Tibial artery (tissue), 4 donors: ENCODE data around the gene NT5DC1.

Experiments used
- DNase-seq, 2 donors: peaks; one replicate each; pipeline ENCODE4 v3.0.0-alpha.2; 2019
- H3K27ac ChIP-seq, 2 donors: fragments of 200-600 bp; sonication (generic) in 1 of 2; 1 replicate in 1 of 2; 2 replicates in 1 of 2; pipeline ENCODE4 v1.5.1; 2018 to 2019; ENCODE audit warnings: mild to moderate bottlenecking in 1 of 2
- H3K27me3 ChIP-seq, 2 donors: fragments of 200-600 bp; sonication (generic) in 1 of 2; one replicate each; pipeline versions ENCODE4 v1.5.1 to v1.6.0; 2016 to 2019
- H3K36me3 ChIP-seq, 3 donors: fragments of 200-600 bp; sonication (generic) in 2 of 3; one replicate each; pipeline ENCODE4 v1.5.1; 2016 to 2019; ENCODE audit warnings: mild to moderate bottlenecking in 2 of 3
- H3K4me1 ChIP-seq, 4 donors: fragments of 200-600 bp; sonication (generic) in 2 of 4; 1 replicate in 3 of 4; 2 replicates in 1 of 4; pipeline ENCODE4 v1.5.1; 2016 to 2019
- H3K4me3 ChIP-seq, 2 donors: fragments of 200-600 bp; sonication (generic) in 1 of 2; 1 replicate in 1 of 2; 2 replicates in 1 of 2; pipeline ENCODE4 v1.5.1; 2018 to 2019; ENCODE audit warnings: mild to moderate bottlenecking in 2 of 2
- H3K9me3 ChIP-seq, 3 donors: fragments of 200-600 bp; sonication (generic) in 1 of 3; one replicate each; pipeline ENCODE4 v1.5.1; 2016 to 2019
- intact Hi-C: fragments of 100-400 bp; cut with DNase I; formaldehyde crosslinking; loops from one replicate; pipeline ENCODE4 v1.15.0; 2023; ENCODE audit warnings: low total_unique reads
- TF ChIP-seq, protein P1 (sequence below), 2 experiments: fragments of 200-600 bp in 1 of 2; fragments of 450-650 bp in 1 of 2; IDR thresholded peaks; one replicate each; pipeline ENCODE4 v1.5.1; 2017 to 2019; ENCODE audit warnings: antibody characterized with exemption in 2 of 2, mild to moderate bottlenecking in 1 of 2, moderate library complexity in 1 of 2

NT5DC1 gene

DNA sequence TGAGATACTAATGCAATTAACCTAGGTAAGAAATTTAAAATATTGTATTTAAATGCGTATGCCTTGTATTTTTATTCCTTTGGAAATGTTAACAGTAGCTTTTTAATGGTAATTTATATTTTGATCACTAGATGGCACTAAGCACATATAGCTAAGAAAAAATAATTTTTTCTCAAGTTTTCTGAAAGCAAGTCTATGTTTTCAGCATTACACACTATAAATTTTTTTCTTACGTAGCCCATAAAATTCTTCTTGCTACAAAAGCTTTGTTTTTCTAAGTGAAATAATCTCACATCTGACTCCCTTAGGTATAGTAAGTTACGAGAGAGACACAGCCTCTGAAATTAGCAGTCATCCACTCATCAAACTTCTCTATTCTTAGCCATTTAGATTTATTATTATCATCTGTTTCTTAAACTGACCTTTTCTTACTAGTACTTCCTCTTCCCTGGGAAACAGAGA lies 117.5 kb downstream of the NT5DC1 start:
- Histone ChIP-seq H3K9me3 (no peaks in the 10 kb centered on the region), H3K27me3 (no peaks in the 10 kb centered on the region)
- intact Hi-C loops = no loop called here

DNA sequence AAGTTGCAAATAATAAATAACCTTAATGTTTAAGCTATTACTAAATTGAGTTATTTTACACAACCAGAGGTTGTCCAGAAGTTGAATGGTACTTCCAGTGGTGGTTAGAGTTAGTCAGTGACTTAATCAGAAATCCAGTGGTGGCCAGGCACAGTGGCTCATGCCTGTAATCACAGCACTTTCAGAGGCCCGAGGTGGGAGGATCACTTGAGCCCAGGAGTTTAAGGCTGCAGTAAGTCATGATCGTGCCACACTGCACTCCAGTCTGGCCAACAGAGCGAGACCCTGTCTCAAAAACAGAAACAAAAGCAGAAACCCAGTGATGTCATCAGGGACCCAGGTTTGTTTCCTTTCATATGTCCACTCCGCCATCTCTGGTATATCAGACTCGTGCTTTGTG lies 118.2 kb downstream of the NT5DC1 start:
- Histone ChIP-seq H3K27me3 (no peaks in the 10 kb centered on the region), H3K27ac (no peak overlapping the region), H3K4me1 (peaks cover 0 to 8% (median 0%) of the 10 kb centered on the region in 4 donors), H3K36me3 (peaks cover 0 to 19% (median 10%) of the 10 kb centered on the region in 3 donors), H3K4me3 (no peak overlapping the region), H3K9me3 (no peaks in the 10 kb centered on the region)
- TF ChIP-seq, protein P1, sequence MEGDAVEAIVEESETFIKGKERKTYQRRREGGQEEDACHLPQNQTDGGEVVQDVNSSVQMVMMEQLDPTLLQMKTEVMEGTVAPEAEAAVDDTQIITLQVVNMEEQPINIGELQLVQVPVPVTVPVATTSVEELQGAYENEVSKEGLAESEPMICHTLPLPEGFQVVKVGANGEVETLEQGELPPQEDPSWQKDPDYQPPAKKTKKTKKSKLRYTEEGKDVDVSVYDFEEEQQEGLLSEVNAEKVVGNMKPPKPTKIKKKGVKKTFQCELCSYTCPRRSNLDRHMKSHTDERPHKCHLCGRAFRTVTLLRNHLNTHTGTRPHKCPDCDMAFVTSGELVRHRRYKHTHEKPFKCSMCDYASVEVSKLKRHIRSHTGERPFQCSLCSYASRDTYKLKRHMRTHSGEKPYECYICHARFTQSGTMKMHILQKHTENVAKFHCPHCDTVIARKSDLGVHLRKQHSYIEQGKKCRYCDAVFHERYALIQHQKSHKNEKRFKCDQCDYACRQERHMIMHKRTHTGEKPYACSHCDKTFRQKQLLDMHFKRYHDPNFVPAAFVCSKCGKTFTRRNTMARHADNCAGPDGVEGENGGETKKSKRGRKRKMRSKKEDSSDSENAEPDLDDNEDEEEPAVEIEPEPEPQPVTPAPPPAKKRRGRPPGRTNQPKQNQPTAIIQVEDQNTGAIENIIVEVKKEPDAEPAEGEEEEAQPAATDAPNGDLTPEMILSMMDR (IDR thresholded peaks at IDR 0.05) = no peak
- no peak for DNase-seq
- intact Hi-C loops = no loop called here

More for the DNA sequence above, 117.5 kb downstream of the NT5DC1 start:
- H3K4me3 ChIP-seq = no peak overlapping the region
- no peak overlapping the region for H3K27ac ChIP-seq
- TF ChIP-seq, protein P1 (IDR thresholded peaks at IDR 0.05) = peak; percentile 15 to 46
- H3K4me1 ChIP-seq = peaks cover 0 to 8% (median 0%) of the 10 kb centered on the region in 4 donors
- DNase-seq = no peak
- peaks cover 0 to 20% (median 9%) of the 10 kb centered on the region in 3 donors for H3K36me3 ChIP-seq

DNA sequence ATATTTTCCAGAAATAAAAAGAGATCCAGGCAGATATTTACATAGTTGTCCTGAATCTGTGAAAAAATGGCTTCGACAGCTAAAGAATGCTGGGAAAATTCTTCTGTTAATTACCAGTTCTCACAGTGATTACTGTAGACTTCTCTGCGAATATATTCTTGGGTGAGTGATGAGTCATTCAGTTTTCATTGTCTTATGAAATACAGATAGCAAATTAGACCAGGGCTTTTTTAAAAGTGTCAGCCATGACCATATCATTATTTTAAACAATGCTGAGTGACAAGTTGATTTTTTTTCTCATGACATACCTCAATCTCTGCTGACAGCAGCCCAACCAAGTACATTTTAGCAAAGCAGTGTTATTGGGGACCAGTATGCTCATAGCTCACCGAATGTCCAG lies 120.4 kb downstream of the NT5DC1 start:
- intact Hi-C loops = no loop called here
- peaks cover 8 to 24% (median 10%) of the 10 kb centered on the region in 3 donors for H3K36me3 ChIP-seq
- no peak overlapping the region for H3K27ac ChIP-seq
- no peak overlapping the region for H3K4me3 ChIP-seq
- DNase-seq = no peak
- H3K9me3 ChIP-seq = no peaks in the 10 kb centered on the region
- TF ChIP-seq, protein P1 (IDR thresholded peaks at IDR 0.05) = no peak
- no peaks in the 10 kb centered on the region for H3K27me3 ChIP-seq
- peaks cover 0 to 8% (median 0%) of the 10 kb centered on the region in 4 donors for H3K4me1 ChIP-seq

DNA sequence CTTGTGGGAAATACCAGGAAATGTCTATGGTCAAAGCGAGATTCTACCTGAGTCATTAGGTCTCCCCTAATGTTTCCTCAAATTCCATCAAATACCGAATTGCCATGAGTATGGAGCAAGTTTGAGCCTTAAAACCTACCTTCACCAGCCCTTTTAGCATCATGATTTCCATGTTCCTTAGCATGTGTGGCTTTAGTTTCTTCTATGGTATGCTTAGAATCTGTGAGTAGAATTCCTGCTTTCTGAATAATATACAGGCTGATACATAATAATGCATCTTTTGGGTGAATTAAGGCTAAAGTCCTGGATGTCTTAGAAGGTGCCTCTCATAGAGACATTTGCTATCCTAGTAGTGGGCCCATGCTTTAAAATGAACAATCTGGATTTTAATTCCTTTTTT lies 121.3 kb downstream of the NT5DC1 start:
- H3K27me3 ChIP-seq = no peaks in the 10 kb centered on the region
- TF ChIP-seq, protein P1 (IDR thresholded peaks at IDR 0.05) = no peak
- H3K4me1 ChIP-seq = peaks cover 0 to 7% (median 0%) of the 10 kb centered on the region in 4 donors
- H3K4me3 ChIP-seq = no peak overlapping the region
- DNase-seq = no peak
- no peak overlapping the region for H3K27ac ChIP-seq
- no peaks in the 10 kb centered on the region for H3K9me3 ChIP-seq
- intact Hi-C loops = no loop called here
- H3K36me3 ChIP-seq = peaks cover 8 to 24% (median 10%) of the 10 kb centered on the region in 3 donors

DNA sequence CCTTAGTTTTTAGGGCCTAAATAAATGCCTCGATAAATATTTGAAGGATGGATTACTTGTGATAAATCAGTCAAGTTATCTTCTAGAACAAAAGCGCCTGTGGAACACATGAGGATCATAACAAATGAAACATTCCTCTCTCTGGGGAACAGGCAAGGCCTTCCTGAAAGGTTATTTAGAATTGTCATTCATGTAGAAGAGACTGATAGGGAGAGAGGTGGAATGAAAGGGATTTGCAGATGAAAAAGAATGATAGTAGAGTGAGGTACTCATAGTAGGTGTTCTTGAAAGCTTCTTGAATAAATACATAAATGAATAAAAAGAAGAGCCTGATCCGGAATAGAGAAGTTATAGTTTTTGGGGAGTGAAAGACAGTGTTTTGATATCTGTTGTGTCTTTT lies 122.7 kb downstream of the NT5DC1 start:
- H3K27ac ChIP-seq = no peak overlapping the region
- no peak overlapping the region for H3K4me3 ChIP-seq
- no peaks in the 10 kb centered on the region for H3K9me3 ChIP-seq
- DNase-seq = no peak
- peaks cover 8 to 24% (median 10%) of the 10 kb centered on the region in 3 donors for H3K36me3 ChIP-seq
- intact Hi-C loops = no loop called here
- TF ChIP-seq, protein P1 (IDR thresholded peaks at IDR 0.05) = no peak
- H3K27me3 ChIP-seq = no peaks in the 10 kb centered on the region
- H3K4me1 ChIP-seq = no peaks in the 10 kb centered on the region
